Peyer's patch (tissue), 4 donors: Measurements from ENCODE around the gene SMAD4. TPM values are rescaled to one million over a fixed set of nuclear protein-coding genes. Genes with fewer than 3 reads are reported as not detected.
"Not testable (repeated sequence)": the region's sequence is repeated elsewhere in the genome, so short reads cannot be mapped to it uniquely, and the experiment has no call there.

Source experiments
- DNase-seq, 3 donors: peaks; one replicate each; pipeline ENCODE4 v3.0.0-alpha.2; 2017 to 2019
- H3K27ac ChIP-seq, 4 donors: fragments of 200-600 bp; sonication (generic); one replicate each; pipeline ENCODE4 v1.5.1; 2016 to 2019
- H3K27me3 ChIP-seq, 2 donors: fragments of 200-600 bp; sonication (generic); one replicate each; pipeline ENCODE4 v1.5.1; 2019
- H3K36me3 ChIP-seq, 3 donors: fragments of 200-600 bp; sonication (generic); one replicate each; pipeline ENCODE4 v1.5.1; 2016 to 2019
- H3K4me1 ChIP-seq, 4 donors: fragments of 200-600 bp; sonication (generic); one replicate each; pipeline ENCODE4 v1.5.1; 2016 to 2019
- H3K4me3 ChIP-seq, 4 donors: fragments of 200-600 bp; sonication (generic); 1 replicate in 3 of 4; 2 replicates in 1 of 4; pipeline ENCODE4 v1.5.1; 2016 to 2019; ENCODE audit warnings: mild to moderate bottlenecking in 1 of 4
- H3K9me3 ChIP-seq, 4 donors: fragments of 200-600 bp; sonication (generic); one replicate each; pipeline ENCODE4 v1.5.1; 2016 to 2019; ENCODE audit warnings: mild to moderate bottlenecking in 1 of 4
- POLR2A ChIP-seq, 2 donors: fragments of 450-650 bp; IDR thresholded peaks; one replicate each; pipeline ENCODE4 v1.5.1; 2017; ENCODE audit warnings: antibody characterized with exemption in 2 of 2, mild to moderate bottlenecking in 2 of 2, moderate library complexity in 2 of 2
- total RNA-seq, 4 donors: library from RNA; depleted of rRNA; stranded (reverse); fragments of >200 nt; gene quantifications; one replicate each; pipeline ENCODE4 v1.1.0, GENCODE V29; 2016
- TF ChIP-seq, protein P1 (sequence below), 6 experiments: fragments of 450-650 bp in 4 of 6; fragments of 200-600 bp in 2 of 6; sonication (generic) in 1 of 6; IDR thresholded peaks; one replicate each; pipeline ENCODE4 v1.5.1; 2017 to 2019; ENCODE audit warnings: antibody characterized with exemption in 6 of 6, mild to moderate bottlenecking in 3 of 6, moderate library complexity in 1 of 6

SMAD4 gene
- total RNA-seq, 4 donors from 2014 or later = 79.0 to 109 (median 94.0) TPM

DNA sequence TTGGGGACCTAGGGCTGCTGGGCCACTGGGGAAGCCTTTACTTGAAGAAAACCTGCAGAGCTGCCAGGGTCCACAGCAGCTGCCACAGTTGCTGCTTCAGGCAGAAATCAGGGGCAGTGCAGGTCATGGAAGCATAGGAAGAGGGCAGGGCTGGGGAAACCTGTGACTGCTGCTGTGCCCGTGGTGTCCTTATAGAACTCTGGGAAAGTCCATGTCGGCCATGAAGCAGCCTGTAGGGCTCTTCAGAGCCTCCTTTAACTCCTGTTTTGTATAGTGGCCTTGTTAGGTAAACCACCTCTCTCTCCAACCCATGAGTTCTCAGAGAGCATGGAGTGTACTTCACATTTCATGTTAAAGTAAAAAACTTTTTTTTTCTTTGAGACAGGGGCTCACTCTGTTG is 62.1 kb downstream of the SMAD4 start:
- no peak for DNase-seq
- Histone ChIP-seq H3K9me3 (peaks cover 0 to 6% (median 0%) of the 10 kb centered on the region in 4 donors), H3K27me3 (no peaks in the 10 kb centered on the region), H3K4me3 (no peak overlapping the region), H3K36me3 (no peaks in the 10 kb centered on the region), H3K4me1 (no peaks in the 10 kb centered on the region), H3K27ac (no peak overlapping the region)
- no peak for TF ChIP-seq POLR2A (IDR thresholded peaks at IDR 0.05)
- TF ChIP-seq, protein P1, sequence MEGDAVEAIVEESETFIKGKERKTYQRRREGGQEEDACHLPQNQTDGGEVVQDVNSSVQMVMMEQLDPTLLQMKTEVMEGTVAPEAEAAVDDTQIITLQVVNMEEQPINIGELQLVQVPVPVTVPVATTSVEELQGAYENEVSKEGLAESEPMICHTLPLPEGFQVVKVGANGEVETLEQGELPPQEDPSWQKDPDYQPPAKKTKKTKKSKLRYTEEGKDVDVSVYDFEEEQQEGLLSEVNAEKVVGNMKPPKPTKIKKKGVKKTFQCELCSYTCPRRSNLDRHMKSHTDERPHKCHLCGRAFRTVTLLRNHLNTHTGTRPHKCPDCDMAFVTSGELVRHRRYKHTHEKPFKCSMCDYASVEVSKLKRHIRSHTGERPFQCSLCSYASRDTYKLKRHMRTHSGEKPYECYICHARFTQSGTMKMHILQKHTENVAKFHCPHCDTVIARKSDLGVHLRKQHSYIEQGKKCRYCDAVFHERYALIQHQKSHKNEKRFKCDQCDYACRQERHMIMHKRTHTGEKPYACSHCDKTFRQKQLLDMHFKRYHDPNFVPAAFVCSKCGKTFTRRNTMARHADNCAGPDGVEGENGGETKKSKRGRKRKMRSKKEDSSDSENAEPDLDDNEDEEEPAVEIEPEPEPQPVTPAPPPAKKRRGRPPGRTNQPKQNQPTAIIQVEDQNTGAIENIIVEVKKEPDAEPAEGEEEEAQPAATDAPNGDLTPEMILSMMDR (IDR thresholded peaks at IDR 0.05) = no peak

GRCh38 chr18:51092967-51093366 is 63.0 kb downstream of the SMAD4 start:
- not testable (repeated sequence) for H3K36me3 ChIP-seq, DNase-seq, H3K27ac ChIP-seq, H3K9me3 ChIP-seq, H3K4me3 ChIP-seq, H3K4me1 ChIP-seq, H3K27me3 ChIP-seq

GRCh38 chr18:51097021-51097822 is 67.2 kb downstream of the SMAD4 start:
- no peak overlapping the region for H3K4me3 ChIP-seq
- peaks cover 0 to 4% (median 0%) of the 10 kb centered on the region in 4 donors for H3K9me3 ChIP-seq
- no peaks in the 10 kb centered on the region for H3K27me3 ChIP-seq
- TF ChIP-seq, protein P1 (IDR thresholded peaks at IDR 0.05) = no peak
- TF ChIP-seq POLR2A (IDR thresholded peaks at IDR 0.05) = no peak
- no peak overlapping the region for H3K27ac ChIP-seq
- DNase-seq = no peak
- no peaks in the 10 kb centered on the region for H3K36me3 ChIP-seq
- no peaks in the 10 kb centered on the region for H3K4me1 ChIP-seq

GRCh38 chr18:51098082-51098481 is 68.1 kb downstream of the SMAD4 start:
- no peak for DNase-seq
- Histone ChIP-seq H3K27ac (no peak overlapping the region), H3K4me1 (no peaks in the 10 kb centered on the region)

GRCh38 chr18:51098513-51098912 is 68.5 kb downstream of the SMAD4 start:
- Histone ChIP-seq H3K4me3 (no peak overlapping the region), H3K27me3 (no peaks in the 10 kb centered on the region), H3K36me3 (no peaks in the 10 kb centered on the region), H3K4me1 (no peaks in the 10 kb centered on the region), H3K9me3 (peaks cover 0 to 4% (median 0%) of the 10 kb centered on the region in 4 donors), H3K27ac (no peak overlapping the region)
- DNase-seq = no peak
- no peak for TF ChIP-seq POLR2A (IDR thresholded peaks at IDR 0.05)
- TF ChIP-seq, protein P1 (IDR thresholded peaks at IDR 0.05) = no peak

More at GRCh38 chr18:51098082-51098481, 68.1 kb downstream of the SMAD4 start:
- Histone ChIP-seq H3K4me3 (no peak overlapping the region), H3K36me3 (no peaks in the 10 kb centered on the region), H3K27me3 (no peaks in the 10 kb centered on the region), H3K9me3 (peaks cover 0 to 4% (median 0%) of the 10 kb centered on the region in 4 donors)
- TF ChIP-seq, protein P1 (IDR thresholded peaks at IDR 0.05) = no peak
- TF ChIP-seq POLR2A (IDR thresholded peaks at IDR 0.05) = no peak

DNA sequence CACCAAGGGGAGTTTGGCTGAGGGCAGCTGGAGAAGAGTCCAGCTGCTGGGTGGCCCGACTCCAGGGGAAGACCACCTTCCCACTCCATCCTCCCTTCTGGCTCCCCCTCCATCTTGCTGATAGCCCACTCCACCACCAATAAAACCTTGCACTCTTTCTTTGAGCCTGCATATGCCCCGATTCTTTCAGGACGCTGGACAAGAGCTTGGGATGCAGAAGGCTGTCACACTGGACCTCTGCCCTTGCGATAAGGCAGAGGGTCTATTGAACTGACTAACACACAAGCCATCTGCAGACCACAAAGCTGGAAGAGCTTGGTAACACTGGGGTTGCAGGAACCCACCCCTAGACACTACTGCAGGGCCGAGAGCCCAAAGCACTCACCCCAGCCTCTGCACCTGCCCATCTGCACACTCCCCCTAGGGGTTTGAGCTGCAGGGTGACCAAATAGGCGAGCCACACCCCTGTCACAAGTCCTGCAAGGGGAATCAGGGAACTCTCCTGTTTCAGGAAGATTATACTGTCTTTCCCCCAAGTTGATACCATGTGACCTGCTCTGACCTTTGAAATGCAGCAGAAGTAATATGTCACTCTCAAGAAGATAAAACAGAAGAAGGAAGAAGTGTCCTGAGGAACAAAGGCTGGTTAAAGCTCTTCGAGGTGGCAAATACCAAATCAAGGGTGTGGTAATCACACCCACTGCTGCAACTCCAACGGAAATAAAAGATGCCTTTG is 70.5 kb downstream of the SMAD4 start:
- no peaks in the 10 kb centered on the region for H3K4me1 ChIP-seq
- no peaks in the 10 kb centered on the region for H3K36me3 ChIP-seq
- DNase-seq = no peak
- H3K4me3 ChIP-seq = no peak overlapping the region
- peaks cover 0 to 4% (median 0%) of the 10 kb centered on the region in 4 donors for H3K9me3 ChIP-seq
- TF ChIP-seq POLR2A (IDR thresholded peaks at IDR 0.05) = no peak
- TF ChIP-seq, protein P1 (IDR thresholded peaks at IDR 0.05) = no peak
- H3K27ac ChIP-seq = no peak overlapping the region
- H3K27me3 ChIP-seq = no peaks in the 10 kb centered on the region
